ENCODE measurements around the gene RFFL. TPM values are rescaled to one million over a fixed set of nuclear protein-coding genes. Genes with fewer than 3 reads are reported as not detected.
"Not testable (repeated sequence)": the region's sequence is repeated elsewhere in the genome, so short reads cannot be mapped to it uniquely, and the experiment has no call there.

RFFL gene, protein sequence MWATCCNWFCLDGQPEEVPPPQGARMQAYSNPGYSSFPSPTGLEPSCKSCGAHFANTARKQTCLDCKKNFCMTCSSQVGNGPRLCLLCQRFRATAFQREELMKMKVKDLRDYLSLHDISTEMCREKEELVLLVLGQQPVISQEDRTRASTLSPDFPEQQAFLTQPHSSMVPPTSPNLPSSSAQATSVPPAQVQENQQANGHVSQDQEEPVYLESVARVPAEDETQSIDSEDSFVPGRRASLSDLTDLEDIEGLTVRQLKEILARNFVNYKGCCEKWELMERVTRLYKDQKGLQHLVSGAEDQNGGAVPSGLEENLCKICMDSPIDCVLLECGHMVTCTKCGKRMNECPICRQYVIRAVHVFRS
- polyA plus RNA-seq (ENCODE audit: insufficient read length in 4 of 4) = 10 to 100 TPM; 17.8 to 25.2 (median 22.9) TPM

DNA sequence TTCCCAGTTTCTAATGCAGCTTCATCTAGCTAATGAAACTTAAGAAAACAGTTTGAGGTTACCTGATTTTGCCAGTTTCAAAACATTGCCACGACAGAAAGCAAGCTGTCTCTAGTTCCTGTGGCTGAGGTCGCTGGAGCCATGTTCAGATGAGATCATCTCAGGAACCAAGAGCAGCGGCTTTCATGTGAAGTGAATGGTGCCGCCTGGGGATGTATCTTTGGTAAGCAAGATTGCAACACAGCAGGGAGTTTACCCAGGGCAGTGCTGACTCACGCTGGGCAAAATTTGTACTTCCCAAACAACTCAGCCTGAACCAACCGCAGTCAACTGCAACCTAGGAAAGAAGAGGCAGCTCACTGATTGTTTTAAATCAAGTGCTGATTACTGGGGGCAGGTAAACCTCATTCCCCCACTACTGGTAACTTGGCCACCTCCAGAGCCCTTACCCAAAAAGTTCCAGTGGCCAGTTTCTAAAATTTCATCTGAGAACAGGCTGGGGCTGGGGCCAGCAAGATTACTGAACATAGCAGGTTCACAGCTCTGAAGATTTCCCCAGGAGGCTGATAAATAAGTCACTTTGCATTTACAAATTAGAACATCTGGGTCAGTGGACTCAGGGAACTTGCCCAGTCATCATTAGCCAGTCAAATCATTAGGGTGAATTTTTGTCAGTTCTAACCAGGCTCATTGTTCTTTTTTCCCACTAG, at the start of gene RFFL:
Gene RFFL, minus strand, starts transcription at position 194 of the 710 bp plus-strand sequence. CDS start 37,154 bp downstream, outside the sequence.
- peak; percentile 24 to 60 (median 45) for DNase-seq (ENCODE audit: low read depth in 4 of 4, low spot score in 2 of 4)

DNA sequence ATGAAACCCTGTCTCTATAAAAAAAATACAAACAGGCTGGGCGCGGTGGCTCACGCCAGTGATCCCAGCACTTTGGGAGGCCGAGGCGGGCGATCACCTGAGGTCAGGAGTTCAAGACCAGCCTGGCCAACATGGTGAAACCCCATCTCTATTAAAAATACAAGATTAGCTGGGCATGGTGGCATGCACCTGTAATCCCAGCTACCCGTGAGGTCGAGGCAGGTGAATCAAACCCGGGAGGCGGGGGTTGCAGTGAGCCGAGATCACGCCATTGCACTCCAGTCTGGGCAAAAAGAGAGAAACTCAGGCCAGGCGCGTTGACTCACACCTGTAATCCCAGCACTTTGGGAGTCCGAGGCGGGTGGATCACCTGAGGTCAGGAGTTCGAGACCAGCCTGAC, 47.3 kb upstream of the RFFL start:
- not testable (repeated sequence) for DNase-seq (ENCODE audit: low read depth in 4 of 4, low spot score in 2 of 4)

DNA sequence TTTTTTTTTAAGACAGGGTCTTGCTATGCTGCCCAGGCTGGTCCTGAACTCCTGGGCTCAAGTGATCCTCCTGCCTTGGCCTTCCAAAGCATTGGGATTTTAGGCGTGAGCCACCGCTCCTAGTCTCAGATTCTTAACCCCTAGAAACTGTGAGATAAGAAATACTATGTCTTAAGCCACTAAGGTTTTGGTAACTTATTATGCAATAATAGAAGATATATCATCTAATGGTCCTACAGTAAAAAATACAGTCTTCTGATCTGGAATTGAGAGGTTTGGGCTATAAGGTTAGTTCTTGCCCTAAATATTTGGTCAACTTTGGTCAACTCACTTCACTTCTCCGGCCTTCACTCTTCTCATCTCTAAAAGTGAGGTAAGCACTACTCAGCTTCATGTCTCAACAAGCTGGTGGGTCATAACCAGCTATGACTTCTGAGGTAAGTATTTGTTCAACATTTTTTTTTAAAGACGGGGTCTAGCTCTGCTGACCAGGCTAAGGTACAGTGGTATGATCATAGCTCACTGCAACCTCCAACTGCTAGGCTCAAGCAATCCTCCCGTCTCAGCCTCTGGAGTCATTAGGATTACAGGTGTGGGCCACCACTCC, 41.4 kb upstream of the RFFL start:
- DNase-seq (ENCODE audit: low read depth in 4 of 4, low spot score in 2 of 4) = no peak

DNA sequence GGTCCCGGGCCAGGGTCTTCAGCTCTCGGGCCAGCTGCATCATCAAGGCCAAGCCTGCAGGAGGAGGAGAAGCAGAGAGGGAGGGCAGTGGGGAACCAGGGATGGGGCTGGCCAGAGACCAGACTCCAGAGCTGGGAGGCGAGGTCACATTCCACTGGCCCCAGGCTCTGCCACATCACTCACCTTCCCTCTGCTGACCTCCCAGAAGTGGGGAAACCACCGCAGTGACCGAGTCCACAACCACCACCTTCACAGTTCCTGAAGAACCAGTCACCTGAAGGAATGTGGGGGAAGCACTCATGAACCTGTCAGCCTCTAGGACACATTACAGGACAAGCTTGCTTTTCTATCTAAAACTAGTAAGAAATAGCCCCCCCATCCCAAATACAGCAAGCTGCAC, 39.8 kb upstream of the RFFL start:
- DNase-seq (ENCODE audit: low read depth in 4 of 4, low spot score in 2 of 4) = no peak

DNA sequence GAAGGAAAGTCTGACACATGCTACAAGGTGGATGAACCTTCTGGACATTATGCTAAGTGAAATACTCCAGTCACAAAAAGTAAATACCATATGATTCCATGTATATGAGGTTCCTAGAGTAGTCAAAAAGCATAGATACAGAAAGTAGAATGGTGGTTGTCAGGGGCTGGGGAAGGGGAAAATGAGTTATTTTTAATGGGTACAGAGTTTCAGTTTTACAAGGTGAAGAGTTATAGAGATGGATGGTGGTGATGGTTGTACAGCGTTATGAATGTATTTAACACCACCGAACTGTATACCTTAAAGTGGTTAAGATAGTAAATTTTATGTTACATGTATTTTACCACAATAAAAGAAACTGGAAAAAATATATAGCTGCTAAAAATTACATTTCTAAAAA, 38.2 kb upstream of the RFFL start:
- DNase-seq (ENCODE audit: low read depth in 4 of 4, low spot score in 2 of 4) = no peak

DNA sequence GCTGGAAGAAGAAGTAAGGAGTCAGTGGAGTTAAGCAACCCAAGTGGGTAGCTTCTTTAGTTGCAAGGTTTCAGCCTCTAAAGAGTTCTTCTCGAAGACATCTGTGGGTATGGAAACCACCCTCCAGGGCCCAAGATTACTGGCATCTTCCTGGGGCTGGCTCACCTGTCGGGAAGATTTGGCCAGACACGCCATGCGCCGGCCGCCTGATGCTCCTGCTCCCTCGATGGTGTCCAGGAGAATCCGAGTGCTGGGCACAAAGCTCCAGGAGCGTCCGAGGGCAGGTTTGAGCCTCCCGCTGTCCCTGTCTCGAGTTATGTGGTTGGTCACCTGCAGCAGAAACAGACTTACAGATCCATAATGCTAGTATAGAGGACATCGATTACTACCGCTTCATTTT, 37.5 kb upstream of the RFFL start:
- DNase-seq (ENCODE audit: low read depth in 4 of 4, low spot score in 2 of 4) = no peak

DNA sequence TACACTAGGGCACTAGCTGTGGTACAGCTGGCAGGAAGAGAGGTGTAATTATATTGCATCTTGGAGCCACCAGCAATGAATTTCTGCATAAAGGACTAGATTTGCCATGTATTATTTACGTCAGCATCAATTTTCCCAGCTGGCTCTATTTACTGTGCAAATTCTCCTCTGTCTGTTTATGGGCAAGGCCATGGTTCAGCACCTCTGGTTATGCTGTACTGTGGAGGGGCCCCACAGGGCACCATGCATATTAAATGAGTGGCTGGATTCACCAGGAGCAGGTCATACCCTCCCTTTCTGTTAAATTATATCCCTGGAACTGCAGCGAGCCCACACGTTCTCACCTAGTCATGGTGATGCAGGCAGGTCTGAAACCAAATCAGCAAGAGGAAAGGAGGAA, 36.4 kb upstream of the RFFL start:
- DNase-seq (ENCODE audit: low read depth in 4 of 4, low spot score in 2 of 4) = no peak

DNA sequence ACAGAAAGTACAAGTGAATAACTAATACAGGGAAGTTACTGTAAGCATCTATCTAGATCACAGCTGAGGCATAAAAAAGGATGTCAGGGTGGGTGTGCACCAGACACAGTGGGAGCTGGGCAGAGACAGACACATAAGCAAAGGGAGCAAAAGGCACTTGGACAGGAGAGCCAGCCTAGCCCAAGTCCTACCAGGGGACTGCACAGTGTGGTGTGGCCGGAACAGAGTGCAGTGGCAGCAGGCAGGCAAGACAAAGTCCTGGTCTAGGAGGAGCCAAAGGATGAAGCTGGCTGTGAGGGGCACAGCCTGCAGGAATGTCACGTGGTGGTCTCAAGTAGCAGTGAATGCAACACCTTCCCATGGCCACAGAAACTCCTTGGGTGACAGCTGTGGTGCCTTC, 34.3 kb upstream of the RFFL start:
- DNase-seq (ENCODE audit: low read depth in 4 of 4, low spot score in 2 of 4) = no peak

DNA sequence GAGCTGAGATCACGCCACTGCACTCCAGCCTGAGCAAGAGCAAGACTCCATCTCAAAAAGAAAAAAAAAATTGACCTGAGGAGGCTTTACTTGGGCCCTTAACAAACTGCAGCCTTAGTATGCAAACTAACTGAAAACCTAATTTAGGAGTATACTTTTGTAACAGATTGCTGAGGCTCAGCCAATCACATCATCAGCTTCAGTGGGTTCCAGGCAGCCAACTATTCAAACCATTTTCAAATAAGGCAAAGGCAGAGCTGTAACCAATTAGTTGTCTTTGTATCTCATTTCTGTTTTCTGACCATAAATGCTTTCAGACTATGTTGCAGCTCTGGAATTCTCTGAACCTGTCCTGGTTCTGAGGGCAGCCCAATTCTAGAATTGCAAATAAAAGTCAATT, 32.2 kb upstream of the RFFL start:
- DNase-seq (ENCODE audit: low read depth in 4 of 4, low spot score in 2 of 4) = no peak

DNA sequence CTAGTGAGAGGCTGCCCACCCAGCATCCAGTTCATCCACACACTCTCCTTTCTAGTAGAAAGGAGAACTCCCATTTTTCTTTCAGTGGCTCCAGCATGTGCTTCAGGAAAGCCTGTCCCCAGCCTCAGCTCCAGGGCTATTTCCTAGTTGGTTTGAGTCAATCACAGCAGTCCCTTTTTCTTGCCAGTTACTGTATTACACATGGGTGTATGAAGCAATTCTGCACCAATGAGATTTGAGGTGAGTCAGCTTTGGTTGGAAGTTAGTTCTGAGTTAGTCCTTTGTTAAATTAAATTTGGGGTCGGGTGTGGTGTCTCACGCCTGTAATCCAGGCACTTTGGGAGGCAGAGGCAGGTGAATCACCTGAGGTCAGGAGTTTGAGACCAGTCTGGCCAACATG, 31.4 kb upstream of the RFFL start:
- DNase-seq (ENCODE audit: low read depth in 4 of 4, low spot score in 2 of 4) = no peak

DNA sequence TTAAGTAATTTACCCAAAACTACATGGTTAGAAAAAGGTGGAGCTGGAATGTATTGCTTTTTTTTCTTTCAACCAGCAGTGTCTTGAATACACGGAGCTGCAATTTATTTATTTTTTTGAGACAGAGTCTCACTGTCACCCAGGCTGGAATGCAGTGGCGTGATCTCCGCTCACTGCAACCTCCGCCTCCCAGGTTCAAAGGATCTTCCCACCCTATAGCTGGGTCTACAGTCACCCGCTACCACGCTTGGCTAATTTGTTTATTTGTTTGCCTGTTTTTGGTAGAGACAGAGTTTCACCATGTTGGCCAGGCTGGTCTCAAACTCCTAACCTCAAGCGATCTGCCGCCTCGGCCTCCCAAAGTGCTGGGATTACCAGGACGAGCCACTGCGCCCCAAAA, 27.2 kb upstream of the RFFL start:
- DNase-seq (ENCODE audit: low read depth in 4 of 4, low spot score in 2 of 4) = not testable (repeated sequence)

DNA sequence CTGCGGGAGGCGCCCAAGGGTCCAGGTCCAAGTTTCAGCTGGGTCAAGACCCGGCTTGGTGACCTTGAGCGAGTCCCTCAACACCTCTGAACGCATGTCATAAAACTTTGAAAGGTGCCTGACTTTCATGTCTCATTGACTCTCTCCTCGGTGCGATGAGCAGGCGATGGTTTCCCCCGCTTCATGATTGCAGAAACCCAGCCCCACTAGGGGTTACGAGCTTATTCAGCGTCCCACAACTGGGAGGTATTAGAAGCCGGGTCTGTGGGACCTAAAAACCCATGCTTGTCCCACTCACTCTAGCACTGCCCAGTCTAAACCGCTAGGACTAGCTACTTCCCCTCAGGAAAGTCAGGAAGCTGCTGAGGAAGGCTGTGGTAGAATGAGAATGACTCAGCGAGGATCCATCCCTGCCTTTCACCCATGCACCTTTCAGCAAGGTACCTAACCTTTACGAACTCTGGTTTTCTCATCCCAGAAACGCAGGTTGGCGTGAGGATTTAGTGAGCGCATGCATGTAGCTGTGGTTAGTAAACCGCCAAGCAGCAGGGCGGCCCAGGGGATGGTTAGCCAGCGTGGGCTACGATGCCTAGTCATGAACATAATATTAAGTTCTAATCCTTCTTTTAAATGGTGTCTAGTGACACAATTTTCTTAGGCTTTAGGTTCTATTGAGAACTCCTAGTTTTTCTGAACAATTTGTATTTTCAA, 26.2 kb upstream of the RFFL start:
- DNase-seq (ENCODE audit: low read depth in 4 of 4, low spot score in 2 of 4) = no peak

DNA sequence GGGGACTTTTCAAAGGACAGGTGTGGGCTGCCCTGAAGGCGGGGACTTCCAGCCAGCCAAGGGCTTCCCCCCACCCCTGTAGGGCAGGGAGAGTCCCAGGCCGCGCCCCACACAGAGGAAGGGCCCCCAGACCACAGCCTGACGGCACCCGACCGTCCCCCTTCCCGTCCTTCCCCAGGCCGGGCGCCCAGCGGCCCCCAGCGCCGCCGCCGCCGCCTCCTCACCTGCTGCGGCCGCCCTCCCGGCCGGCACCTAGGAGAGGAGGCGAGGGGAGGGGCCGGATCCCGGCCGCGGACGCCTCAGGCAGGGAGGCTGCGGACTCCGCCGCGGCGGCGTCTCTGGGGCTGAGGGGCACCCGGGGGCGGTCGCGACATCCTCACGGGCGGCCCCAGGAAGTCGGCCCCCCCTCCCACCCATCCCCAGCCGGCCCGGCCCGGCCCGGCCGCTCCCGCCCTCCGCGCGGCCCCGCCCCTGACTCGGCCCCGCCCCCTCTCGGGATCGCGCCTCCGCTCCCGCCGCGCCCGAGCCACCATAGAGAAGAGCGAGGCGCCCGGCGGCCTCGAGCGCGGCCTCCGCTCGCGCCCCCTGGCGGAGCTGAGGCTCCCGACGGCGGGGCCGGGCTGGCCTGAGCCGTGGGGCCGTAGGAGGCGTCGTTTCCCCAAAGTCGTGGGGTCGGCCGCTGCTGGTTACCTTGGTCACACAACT, 25.5 kb upstream of the RFFL start:
- DNase-seq (ENCODE audit: low read depth in 4 of 4, low spot score in 2 of 4) = peak; percentile 15 to 79 (median 65)

DNA sequence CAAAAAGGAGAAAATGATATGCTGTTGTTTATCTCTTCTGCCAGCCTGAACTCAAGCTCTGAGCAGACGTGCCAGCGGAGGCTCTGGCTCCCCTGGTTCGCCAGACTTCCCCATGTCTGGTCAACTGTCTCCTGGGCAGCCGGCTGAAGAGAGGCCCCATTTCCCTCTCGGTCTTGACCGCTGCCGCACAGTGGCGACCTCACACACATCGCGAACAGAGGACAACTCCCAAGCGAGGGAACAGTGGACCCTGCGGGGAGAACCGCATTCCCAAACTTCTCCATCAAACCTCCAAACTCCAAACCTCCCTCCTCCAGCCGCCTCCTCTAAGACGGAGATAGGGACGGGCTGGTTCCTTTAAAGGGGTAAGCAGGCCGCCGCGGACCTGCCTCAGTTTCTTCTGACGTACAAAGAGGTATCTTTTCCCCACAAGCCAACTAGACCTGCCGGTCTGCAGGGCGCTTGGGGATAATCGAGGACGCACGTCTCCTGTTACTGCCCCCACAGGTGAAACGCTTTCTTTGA, 24.9 kb upstream of the RFFL start:
- DNase-seq (ENCODE audit: low read depth in 4 of 4, low spot score in 2 of 4) = peak in 3 of 4 donors; percentile 31 to 34 (median 32)

DNA sequence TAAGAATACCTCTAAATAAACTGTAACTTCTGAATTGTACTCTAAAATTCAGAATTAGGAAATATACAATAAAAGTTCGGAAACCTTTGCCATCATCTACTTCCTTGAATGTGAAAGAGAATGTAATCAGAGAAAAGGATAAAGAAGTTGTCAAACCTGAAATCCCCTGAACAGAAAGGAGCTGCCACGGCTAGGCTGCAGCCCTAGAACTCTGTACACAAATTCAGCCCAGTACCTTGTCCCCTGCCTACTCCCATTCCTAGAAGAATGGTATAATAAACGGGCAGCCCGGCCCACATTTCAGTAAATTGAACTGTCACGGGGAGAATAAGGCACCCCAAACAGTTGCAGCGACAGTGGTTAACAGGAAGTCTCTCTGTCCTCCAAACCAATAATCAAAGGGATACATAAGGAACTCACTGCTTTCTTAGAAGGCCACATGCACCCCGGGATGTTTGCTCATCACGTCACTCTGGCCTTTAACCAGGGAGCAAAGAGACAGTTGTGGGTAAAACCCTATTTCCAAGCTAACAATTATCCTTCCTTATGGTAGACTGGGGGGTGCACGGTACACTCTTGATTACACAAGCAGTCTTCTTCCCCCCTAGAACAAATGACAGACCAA, 24.3 kb upstream of the RFFL start:
- peak in 1 of 4 donors; percentile 15 for DNase-seq (ENCODE audit: low read depth in 4 of 4, low spot score in 2 of 4)

DNA sequence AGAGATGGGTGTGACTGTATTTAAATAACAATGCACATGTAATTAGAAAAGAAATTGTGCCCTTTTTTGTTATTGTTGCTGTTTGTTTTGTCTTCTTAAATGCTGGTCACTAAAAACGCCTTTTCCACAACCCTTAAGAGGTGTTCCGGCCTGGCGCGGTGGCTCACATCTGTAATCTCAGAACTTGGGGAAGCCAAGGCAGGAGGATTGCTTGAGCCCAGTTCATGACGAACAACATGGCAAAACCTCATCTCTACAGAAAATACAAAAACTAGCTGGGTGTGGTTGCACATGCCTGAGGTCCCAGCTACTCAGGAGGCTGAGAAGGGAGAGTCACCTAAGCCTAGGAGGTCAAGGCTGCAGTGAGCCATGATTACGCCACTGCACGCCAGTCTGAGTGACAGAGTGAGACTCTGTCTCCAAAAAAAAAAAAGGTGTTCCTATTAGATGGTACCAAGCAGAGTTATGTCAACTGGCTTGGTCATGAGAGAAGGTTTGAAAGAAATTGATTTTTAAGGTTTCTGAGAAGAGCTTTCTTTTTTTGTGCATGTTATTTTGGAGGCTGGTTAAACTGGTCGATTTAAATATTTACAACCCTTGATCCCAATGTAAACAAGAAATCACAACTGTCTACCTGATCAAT, 23.5 kb upstream of the RFFL start:
- DNase-seq (ENCODE audit: low read depth in 4 of 4, low spot score in 2 of 4) = no peak

DNA sequence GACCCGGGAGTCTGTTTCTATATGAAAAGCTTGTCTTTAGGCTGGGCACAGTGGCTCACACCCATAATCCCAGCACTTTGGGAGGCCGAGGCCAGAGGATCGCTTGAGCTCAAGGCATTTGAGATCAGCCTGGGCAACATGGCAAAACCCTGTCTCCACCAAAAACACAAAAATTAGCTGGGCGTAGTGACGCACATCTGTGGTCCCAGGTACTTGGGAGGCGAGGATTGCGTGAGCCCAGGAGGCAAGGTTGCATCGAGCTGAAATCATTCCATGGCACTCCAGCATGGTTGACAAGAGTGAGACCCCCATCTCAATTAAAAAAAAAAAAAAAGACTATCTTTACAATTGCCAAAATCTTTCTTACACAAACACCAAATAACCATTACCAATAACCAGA, 22.7 kb upstream of the RFFL start:
- DNase-seq (ENCODE audit: low read depth in 4 of 4, low spot score in 2 of 4) = no peak

DNA sequence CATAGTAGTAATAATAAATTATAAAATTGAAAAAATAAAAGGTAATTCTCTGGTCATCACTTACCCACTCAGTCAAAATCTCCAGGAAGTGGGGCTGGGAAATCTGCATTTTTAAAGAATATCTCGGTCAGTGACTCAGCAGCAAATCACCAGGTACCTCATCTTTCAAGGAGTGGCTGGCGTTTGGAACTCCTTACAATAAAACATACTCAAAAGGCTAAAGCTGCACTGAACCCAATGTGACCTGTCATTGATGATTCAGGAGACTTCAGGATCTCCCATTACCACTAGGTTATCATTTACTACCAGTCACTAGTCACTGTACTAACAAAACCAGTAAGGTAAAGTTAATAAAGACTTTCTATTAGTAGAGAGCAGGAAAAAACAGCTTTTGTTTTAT, 21.5 kb upstream of the RFFL start:
- DNase-seq (ENCODE audit: low read depth in 4 of 4, low spot score in 2 of 4) = no peak

DNA sequence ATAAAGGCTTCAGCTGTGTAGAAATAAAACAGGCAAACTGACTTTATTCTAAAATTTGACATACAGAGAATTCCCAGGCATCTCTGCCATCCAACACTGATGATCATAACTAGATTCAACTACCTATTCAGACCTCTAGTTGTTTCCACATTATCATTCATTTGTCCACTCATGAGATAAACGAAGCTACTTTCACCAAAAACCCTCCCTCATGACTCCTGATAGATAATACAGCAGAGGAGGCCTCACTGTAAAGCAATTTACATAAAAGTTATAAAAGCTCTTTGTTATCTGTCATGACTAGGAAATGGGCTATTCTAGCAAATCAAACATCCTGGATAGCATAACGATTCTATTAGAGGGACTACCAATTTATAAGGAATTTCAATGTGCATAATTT, 19.6 kb upstream of the RFFL start:
- no peak for DNase-seq (ENCODE audit: low read depth in 4 of 4, low spot score in 2 of 4)

All from left renal cortex interstitium (tissue), 4 donors.